Neural crest cell (in vitro differentiated cells): ENCODE measurements around the gene DGCR2. TPM values are rescaled to one million over a fixed set of nuclear protein-coding genes. Genes with fewer than 3 reads are reported as not detected.

Experiments
- DNase-seq: peaks from one replicate; pipeline ENCODE4 v3.0.0; 2021; ENCODE audit warnings: low read depth, mixed read lengths, low spot score
- H3K27ac Mint-ChIP-seq: one replicate; pipeline ENCODE4 v1.8.0; 2021; ENCODE audit warnings: mild to moderate bottlenecking, mixed read lengths; ENCODE audit not compliant: unreplicated experiment
- H3K27me3 Mint-ChIP-seq: 2 replicates; pipeline ENCODE4 v1.8.0; 2021; ENCODE audit warnings: low read depth, mild to moderate bottlenecking, mixed read lengths
- H3K36me3 Mint-ChIP-seq: 2 replicates; pipeline ENCODE4 v1.8.0; 2021; ENCODE audit warnings: low read depth, mild to moderate bottlenecking, mixed read lengths
- H3K4me1 Mint-ChIP-seq: 2 replicates; pipeline ENCODE4 v1.8.0; 2021; ENCODE audit warnings: mixed read lengths
- H3K4me3 Mint-ChIP-seq: one replicate; pipeline ENCODE4 v1.8.0; 2021; ENCODE audit warnings: mild to moderate bottlenecking, mixed read lengths
- H3K9me3 Mint-ChIP-seq: 2 replicates; pipeline ENCODE4 v1.8.0; 2021; ENCODE audit warnings: mixed read lengths
- total RNA-seq: library from RNA; stranded (reverse); gene quantifications from 2 replicates; pipeline ENCODE4 v1.2.1, GENCODE V29; 2021
- TF ChIP-seq, protein P1 (sequence below): fragments of 200-600 bp; sonication (generic); conservative IDR thresholded peaks from 2 replicates; pipeline ENCODE4 v1.5.0; 2021; ENCODE audit warnings: antibody characterized with exemption, mild to moderate bottlenecking

The DGCR2 gene
- total RNA-seq, 1 donor from 2014 or later: 91.6 TPM

DNA sequence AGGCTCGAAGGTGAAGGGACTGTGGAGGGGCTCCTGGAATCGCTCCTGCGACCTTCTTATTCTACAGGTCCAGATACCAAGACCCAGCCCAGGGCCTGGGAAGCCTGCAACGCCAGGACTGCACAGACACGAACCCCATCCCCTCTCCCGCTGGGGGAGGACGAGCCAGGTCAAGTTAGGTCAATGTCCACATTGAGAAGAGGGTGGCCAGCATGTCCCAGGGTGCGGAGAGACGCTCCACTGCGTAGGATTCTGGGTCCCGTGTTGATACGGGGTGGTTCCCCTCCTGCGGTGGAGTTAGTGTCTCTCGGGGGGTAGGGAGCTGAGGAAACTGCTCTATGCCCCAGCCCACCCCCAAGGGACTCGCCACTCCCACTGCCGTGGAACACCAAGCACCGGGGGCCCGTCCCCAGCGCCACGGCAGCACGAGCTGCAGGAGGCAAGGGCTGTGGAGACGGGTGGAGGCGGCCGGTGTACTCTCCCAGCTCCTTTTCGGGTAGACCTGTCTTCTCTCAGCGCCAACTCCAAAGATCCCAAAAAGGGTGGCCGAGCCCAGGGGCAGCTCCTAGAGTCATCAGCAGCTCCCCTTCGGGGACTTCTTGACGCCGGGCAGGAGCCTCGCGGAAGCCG is 26.3 kb upstream of the DGCR2 start:
- TF ChIP-seq, protein P1, sequence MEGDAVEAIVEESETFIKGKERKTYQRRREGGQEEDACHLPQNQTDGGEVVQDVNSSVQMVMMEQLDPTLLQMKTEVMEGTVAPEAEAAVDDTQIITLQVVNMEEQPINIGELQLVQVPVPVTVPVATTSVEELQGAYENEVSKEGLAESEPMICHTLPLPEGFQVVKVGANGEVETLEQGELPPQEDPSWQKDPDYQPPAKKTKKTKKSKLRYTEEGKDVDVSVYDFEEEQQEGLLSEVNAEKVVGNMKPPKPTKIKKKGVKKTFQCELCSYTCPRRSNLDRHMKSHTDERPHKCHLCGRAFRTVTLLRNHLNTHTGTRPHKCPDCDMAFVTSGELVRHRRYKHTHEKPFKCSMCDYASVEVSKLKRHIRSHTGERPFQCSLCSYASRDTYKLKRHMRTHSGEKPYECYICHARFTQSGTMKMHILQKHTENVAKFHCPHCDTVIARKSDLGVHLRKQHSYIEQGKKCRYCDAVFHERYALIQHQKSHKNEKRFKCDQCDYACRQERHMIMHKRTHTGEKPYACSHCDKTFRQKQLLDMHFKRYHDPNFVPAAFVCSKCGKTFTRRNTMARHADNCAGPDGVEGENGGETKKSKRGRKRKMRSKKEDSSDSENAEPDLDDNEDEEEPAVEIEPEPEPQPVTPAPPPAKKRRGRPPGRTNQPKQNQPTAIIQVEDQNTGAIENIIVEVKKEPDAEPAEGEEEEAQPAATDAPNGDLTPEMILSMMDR: no peak
- peaks cover 3% of the 10 kb centered on the region for H3K9me3 Mint-ChIP-seq
- no peak for DNase-seq
- peaks cover 70% of the 10 kb centered on the region for H3K27me3 Mint-ChIP-seq
- H3K4me1 Mint-ChIP-seq: peaks cover 12% of the 10 kb centered on the region
- H3K36me3 Mint-ChIP-seq: peaks cover 4% of the 10 kb centered on the region
- no peak overlapping the region for H3K4me3 Mint-ChIP-seq
- H3K27ac Mint-ChIP-seq: no peak overlapping the region

DNA sequence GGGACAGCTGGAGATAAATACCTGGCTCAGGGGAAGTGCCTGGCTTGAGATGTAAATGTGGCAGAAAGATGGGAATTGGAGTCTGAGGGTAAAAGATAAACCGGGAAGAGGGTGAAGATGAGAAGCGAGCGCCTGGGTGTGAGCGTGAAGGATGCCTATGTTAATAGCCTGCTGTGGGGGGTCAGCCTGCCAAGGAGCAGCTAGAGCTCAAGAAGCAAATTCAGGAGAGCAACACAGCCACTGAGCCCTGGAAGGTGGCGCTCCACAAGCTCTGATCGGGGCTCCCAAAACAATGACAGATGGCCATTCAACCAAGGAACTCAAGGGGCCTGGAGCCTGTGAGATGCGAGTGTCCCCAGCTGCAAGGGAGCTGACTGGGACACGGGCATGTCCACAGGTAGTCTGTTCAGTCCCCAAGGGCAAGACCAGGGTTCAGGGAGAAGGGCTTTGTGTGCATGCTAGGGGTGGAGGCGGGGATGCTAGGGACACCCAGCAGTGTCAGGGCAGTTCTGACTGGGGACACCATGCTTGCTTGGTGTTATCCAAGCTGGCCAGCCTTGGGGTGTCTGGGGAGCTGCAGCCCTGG is 25.1 kb upstream of the DGCR2 start:
- TF ChIP-seq, protein P1: no peak
- Mint-ChIP-seq H3K4me1 (peaks cover 12% of the 10 kb centered on the region), H3K9me3 (peaks cover 3% of the 10 kb centered on the region), H3K4me3 (no peak overlapping the region), H3K27ac (no peak overlapping the region), H3K36me3 (peaks cover 4% of the 10 kb centered on the region), H3K27me3 (peaks cover 60% of the 10 kb centered on the region)
- DNase-seq: no peak

DNA sequence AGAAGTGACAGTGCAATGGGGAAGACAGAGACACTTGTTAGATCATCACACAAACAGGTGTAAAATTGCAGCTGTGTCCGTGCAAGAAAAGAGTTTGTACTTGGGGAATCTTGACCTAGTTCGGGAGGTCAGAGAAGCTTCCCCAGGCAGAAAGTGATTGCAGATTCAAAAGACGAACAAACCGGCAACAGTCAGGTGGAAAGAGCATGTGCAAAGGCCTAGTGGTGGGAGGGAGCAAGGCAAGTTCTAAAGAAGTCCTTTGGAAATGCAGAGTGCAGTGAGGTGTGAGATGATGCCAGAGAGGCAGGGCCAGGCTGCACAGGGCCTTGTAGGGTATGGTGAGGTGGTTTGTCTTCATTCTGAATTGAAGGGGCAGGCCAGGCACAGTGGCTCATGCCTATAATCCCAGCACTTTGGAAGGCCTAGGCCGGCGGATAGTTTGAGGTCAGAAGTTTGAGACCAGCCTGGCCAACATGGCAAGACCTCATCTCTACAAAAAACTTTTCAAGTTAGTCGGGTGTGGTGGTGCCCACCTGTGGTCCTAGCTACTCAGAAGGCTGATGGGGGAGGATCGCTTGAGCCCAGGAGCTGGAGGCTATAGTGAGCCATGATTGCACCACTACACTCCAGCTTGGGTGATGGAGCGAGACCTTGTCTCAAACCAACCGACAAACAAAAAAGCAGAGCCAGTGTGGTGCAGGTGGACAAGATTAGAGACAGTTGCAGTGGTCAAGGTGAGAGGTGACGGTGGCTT is 24.2 kb upstream of the DGCR2 start:
- Mint-ChIP-seq H3K27me3 (peaks cover 51% of the 10 kb centered on the region), H3K4me1 (peaks cover 12% of the 10 kb centered on the region), H3K27ac (no peak overlapping the region), H3K4me3 (peak overlapping the region; percentile 3), H3K36me3 (no peaks in the 10 kb centered on the region), H3K9me3 (peaks cover 3% of the 10 kb centered on the region)
- TF ChIP-seq, protein P1: peak; percentile 17
- no peak for DNase-seq

DNA sequence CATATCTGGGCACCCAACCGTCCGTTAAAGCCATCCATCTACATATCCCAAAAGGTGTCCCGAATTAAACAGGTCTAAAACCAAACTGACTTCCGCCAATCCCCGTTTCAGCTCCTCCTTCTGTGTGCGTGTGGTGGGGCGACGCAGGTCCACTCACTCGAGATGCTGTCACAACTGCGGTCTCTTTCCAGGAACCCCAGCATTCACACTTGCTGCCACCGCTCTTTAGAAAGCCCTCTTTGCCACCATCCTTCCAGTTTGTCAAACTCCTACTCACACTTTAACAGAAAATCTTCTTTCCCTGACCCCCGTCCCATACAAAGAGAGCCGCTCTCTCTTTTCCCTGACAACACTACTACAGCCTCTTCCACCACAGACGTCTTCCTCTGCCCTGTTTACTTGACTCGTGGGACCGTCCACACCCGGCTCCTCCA is 21.8 kb upstream of the DGCR2 start:
- Mint-ChIP-seq H3K27ac (peak overlapping the region; percentile 93), H3K9me3 (peaks cover 3% of the 10 kb centered on the region), H3K27me3 (peaks cover 35% of the 10 kb centered on the region), H3K4me1 (peaks cover 12% of the 10 kb centered on the region), H3K36me3 (no peaks in the 10 kb centered on the region), H3K4me3 (peak overlapping the region; percentile 98)
- TF ChIP-seq, protein P1: no peak
- DNase-seq: no peak

DNA sequence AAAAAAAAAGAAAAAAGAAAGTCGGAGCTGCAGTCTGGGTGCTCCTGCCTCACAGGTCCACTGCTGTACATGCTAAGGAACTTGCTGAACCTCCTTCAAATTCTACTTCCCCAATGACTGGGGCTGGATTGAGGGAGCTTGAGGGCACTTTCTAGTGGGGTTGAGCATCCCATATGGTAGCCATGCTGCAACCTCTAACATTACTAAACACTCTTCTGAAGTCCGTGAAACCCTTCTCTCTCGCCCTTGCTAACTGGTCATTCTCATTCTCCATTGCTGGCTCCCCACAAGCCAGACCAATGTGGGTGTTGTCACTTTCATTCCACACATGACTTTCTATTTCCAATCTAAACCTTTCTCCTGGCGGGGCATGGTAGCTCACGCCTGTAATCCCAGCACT is 21.0 kb upstream of the DGCR2 start:
- DNase-seq: no peak
- H3K4me3 Mint-ChIP-seq: peak overlapping the region; percentile 98
- peaks cover 28% of the 10 kb centered on the region for H3K27me3 Mint-ChIP-seq
- TF ChIP-seq, protein P1: no peak
- H3K27ac Mint-ChIP-seq: no peak overlapping the region
- peaks cover 3% of the 10 kb centered on the region for H3K9me3 Mint-ChIP-seq
- peaks cover 12% of the 10 kb centered on the region for H3K4me1 Mint-ChIP-seq
- no peaks in the 10 kb centered on the region for H3K36me3 Mint-ChIP-seq
